OCI-LY1 (cell line): ENCODE results near the gene PDXP.

Experiments used
- H2AFZ ChIP-seq: fragments of 200-600 bp; sonication (generic), shearing (Covaris generic); 2 replicates; pipeline ENCODE4 v1.6.0; 2014; ENCODE audit warnings: antibody characterized with exemption, mild to moderate bottlenecking, low read length
- H3F3A ChIP-seq: fragments of 200-600 bp; sonication (generic), shearing (Covaris generic); 2 replicates; pipeline ENCODE4 v1.6.0; 2014; ENCODE audit warnings: mild to moderate bottlenecking, antibody characterized with exemption, low read length, moderate library complexity; ENCODE audit not compliant: insufficient read depth
- H3K27ac ChIP-seq: fragments of 200-600 bp; sonication (generic); 2 replicates; pipeline ENCODE4 v1.5.1; 2014; ENCODE audit warnings: low read length, mixed run types, mild to moderate bottlenecking, low read depth; ENCODE audit not compliant: poor library complexity, severe bottlenecking
- H3K27me3 ChIP-seq: fragments of 200-600 bp; sonication (generic); 2 replicates; pipeline ENCODE4 v1.6.0; 2014; ENCODE audit warnings: antibody characterized with exemption, mild to moderate bottlenecking, low read length, moderate library complexity; ENCODE audit not compliant: insufficient read depth
- H3K36me3 ChIP-seq: fragments of 200-600 bp; sonication (generic); 2 replicates; pipeline ENCODE4 v1.6.1; 2014; ENCODE audit warnings: mild to moderate bottlenecking, antibody characterized with exemption, low read length, moderate library complexity, mixed read lengths; ENCODE audit not compliant: insufficient read depth
- H3K4me1 ChIP-seq: fragments of 200-600 bp; sonication (generic); 2 replicates; pipeline ENCODE4 v1.5.1; 2014; ENCODE audit warnings: mild to moderate bottlenecking, low read length, moderate library complexity; ENCODE audit not compliant: insufficient read depth, severe bottlenecking
- H3K4me2 ChIP-seq: fragments of 200-600 bp; sonication (generic), shearing (Covaris generic); 2 replicates; pipeline ENCODE4 v1.6.1; 2014; ENCODE audit warnings: low read length
- H3K4me3 ChIP-seq: fragments of 200-600 bp; sonication (generic); 2 replicates; pipeline ENCODE4 v1.5.1; 2014; ENCODE audit warnings: low read length, low read depth, mild to moderate bottlenecking, mixed read lengths; ENCODE audit not compliant: poor library complexity, severe bottlenecking
- H3K79me2 ChIP-seq: fragments of 200-600 bp; shearing (Covaris generic); 2 replicates; pipeline ENCODE4 v1.6.1; 2016; ENCODE audit warnings: mixed run types, low read length, mixed read lengths; ENCODE audit not compliant: insufficient read depth
- H3K9ac ChIP-seq: fragments of 200-600 bp; sonication (generic), shearing (Covaris generic); 2 replicates; pipeline ENCODE4 v1.6.1; 2014; ENCODE audit warnings: mild to moderate bottlenecking, low read length, mixed read lengths
- H3K9me2 ChIP-seq: fragments of 200-600 bp; sonication (generic), shearing (Covaris generic); 2 replicates; pipeline ENCODE4 v1.6.1; 2014; ENCODE audit warnings: low read depth, mild to moderate bottlenecking, low read length, mixed read lengths
- H3K9me3 ChIP-seq: fragments of 200-600 bp; shearing (Covaris generic); 2 replicates; pipeline ENCODE4 v1.6.1; 2014; ENCODE audit warnings: low read length, mixed read lengths
- H4K20me1 ChIP-seq: fragments of 200-600 bp; sonication (generic), shearing (Covaris generic); 2 replicates; pipeline ENCODE4 v1.6.0; 2016; ENCODE audit warnings: mild to moderate bottlenecking, low read length; ENCODE audit not compliant: insufficient read depth
- EZH2 ChIP-seq: fragments of 200-600 bp; sonication (generic), shearing (Covaris generic); IDR thresholded peaks from 2 replicates; pipeline ENCODE4 v1.8.0; 2017; ENCODE audit warnings: borderline replicate concordance, mixed run types, mild to moderate bottlenecking, antibody characterized with exemption, low read length, moderate library complexity, mixed read lengths
- TF ChIP-seq, protein P1 (sequence below): fragments of 200-600 bp; sonication (generic), shearing (Covaris generic); IDR thresholded peaks from 2 replicates; pipeline ENCODE4 v1.5.1; 2017; ENCODE audit warnings: mild to moderate bottlenecking, antibody characterized with exemption, low read length, moderate library complexity, mixed read lengths

Gene PDXP

DNA sequence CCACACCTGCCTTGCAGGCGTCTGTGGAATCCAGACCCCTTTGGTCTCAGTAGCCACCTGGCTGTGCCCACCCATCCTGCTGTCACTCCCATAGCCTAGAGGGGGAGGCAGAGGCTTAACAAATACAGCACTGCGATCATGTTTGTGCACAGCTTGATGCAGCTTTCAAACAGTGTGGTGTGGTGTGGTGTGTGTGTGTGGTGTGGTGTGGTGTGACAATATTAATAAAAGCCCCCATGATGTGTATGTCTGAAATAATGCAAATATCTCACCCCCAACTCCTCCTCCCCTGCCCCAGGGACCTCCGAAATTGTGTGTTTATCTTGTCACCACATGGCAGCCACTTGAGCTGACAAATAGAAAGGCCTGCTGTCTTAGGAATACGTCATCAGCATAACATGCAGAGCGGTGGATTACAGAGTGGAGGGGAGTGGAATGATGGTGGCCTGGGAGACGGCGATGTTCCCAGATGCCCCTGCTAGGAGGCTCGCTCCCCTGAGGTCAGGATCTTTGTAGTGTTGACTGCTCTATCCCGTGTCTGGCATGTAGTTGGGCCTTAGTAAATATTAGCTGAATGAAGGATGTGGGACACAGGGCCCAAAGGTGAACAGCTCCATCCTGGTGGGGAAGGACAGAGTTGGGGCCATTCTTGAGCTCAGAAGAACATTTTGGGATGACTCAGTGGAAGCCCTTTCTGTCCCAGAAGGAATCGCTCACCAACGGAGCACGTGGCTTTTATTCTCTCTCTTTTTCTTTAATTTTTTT is 2.8 kb downstream of the PDXP start:
- H3F3A ChIP-seq, result no peaks in the 10 kb centered on the region
- peak overlapping the region; percentile 82 for H3K4me3 ChIP-seq
- H3K9ac ChIP-seq, result peak overlapping the region; percentile 87; the same call in 1 of the 2 replicates
- H3K27me3 ChIP-seq, result no peaks in the 10 kb centered on the region
- H3K27ac ChIP-seq, result peak overlapping the region; percentile 84
- H3K4me2 ChIP-seq, result peak overlapping the region; percentile 89
- peaks cover 54% of the 10 kb centered on the region for H3K36me3 ChIP-seq
- no peaks in the 10 kb centered on the region for H4K20me1 ChIP-seq
- H2AFZ ChIP-seq, result no peak overlapping the region
- no peaks in the 10 kb centered on the region for H3K9me2 ChIP-seq
- peaks cover 53% of the 10 kb centered on the region for H3K79me2 ChIP-seq
- H3K4me1 ChIP-seq, result peaks cover 46% of the 10 kb centered on the region
- no peak for TF ChIP-seq EZH2
- TF ChIP-seq, protein P1, sequence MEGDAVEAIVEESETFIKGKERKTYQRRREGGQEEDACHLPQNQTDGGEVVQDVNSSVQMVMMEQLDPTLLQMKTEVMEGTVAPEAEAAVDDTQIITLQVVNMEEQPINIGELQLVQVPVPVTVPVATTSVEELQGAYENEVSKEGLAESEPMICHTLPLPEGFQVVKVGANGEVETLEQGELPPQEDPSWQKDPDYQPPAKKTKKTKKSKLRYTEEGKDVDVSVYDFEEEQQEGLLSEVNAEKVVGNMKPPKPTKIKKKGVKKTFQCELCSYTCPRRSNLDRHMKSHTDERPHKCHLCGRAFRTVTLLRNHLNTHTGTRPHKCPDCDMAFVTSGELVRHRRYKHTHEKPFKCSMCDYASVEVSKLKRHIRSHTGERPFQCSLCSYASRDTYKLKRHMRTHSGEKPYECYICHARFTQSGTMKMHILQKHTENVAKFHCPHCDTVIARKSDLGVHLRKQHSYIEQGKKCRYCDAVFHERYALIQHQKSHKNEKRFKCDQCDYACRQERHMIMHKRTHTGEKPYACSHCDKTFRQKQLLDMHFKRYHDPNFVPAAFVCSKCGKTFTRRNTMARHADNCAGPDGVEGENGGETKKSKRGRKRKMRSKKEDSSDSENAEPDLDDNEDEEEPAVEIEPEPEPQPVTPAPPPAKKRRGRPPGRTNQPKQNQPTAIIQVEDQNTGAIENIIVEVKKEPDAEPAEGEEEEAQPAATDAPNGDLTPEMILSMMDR, result peak; percentile 67
- no peaks in the 10 kb centered on the region for H3K9me3 ChIP-seq

- H3K4me1 ChIP-seq, result peaks cover 46% of the 10 kb centered on the region
- H4K20me1 ChIP-seq, result no peaks in the 10 kb centered on the region
These were observed 3.5 kb downstream of the PDXP start for GRCh38 chr22:37662039-37662438.

GRCh38 chr22:37663521-37664140 is 5.1 kb downstream of the PDXP start:
- peaks cover 53% of the 10 kb centered on the region for H3K79me2 ChIP-seq
- TF ChIP-seq EZH2, result no peak
- TF ChIP-seq, protein P1, result no peak
- no peaks in the 10 kb centered on the region for H3K9me2 ChIP-seq
- H4K20me1 ChIP-seq, result no peaks in the 10 kb centered on the region
- H3K27me3 ChIP-seq, result no peaks in the 10 kb centered on the region
- H2AFZ ChIP-seq, result no peak overlapping the region
- H3K9ac ChIP-seq, result no peak overlapping the region; the same call in 1 of the 2 replicates
- peaks cover 76% of the 10 kb centered on the region for H3K36me3 ChIP-seq
- peak overlapping the region; percentile 41; the same call in 1 of the 2 replicates for H3K4me2 ChIP-seq
- no peak overlapping the region for H3K4me3 ChIP-seq
- peaks cover 38% of the 10 kb centered on the region for H3K4me1 ChIP-seq
- H3F3A ChIP-seq, result no peaks in the 10 kb centered on the region
- H3K9me3 ChIP-seq, result no peaks in the 10 kb centered on the region
- H3K27ac ChIP-seq, result peak overlapping the region; percentile 76

More at GRCh38 chr22:37662039-37662438, 3.5 kb downstream of the PDXP start:
- Histone ChIP-seq H3K4me3 (peak overlapping the region; percentile 12), H3K36me3 (peaks cover 61% of the 10 kb centered on the region), H3K27ac (peak overlapping the region; percentile 84), H3K9ac (peak overlapping the region; percentile 8; the same call in 1 of the 2 replicates), H3F3A (no peaks in the 10 kb centered on the region), H3K9me2 (no peaks in the 10 kb centered on the region), H3K79me2 (peaks cover 53% of the 10 kb centered on the region), H2AFZ (no peak overlapping the region), H3K9me3 (no peaks in the 10 kb centered on the region), H3K27me3 (no peaks in the 10 kb centered on the region), H3K4me2 (peak overlapping the region; percentile 31; the same call in 1 of the 2 replicates)
- no peak for TF ChIP-seq EZH2
- TF ChIP-seq, protein P1, result no peak
